GM19455 (cell line): Measurements from ENCODE around the gene ATN1.
A peak's percentile ranks its signal among the peaks of the same experiment; 100 is the strongest.

ENCODE experiments used
- ATAC-seq: cut with Tn5 transposase; IDR thresholded peaks from one replicate; pipeline ENCODE4 v1.9.1; 2021; ENCODE audit not compliant: unreplicated experiment

Gene ATN1

GRCh38 chr12:6956021-6956727 lies 28.4 kb downstream of the ATN1 start:
- ATAC-seq = no peak

GRCh38 chr12:6957151-6957701 lies 29.5 kb downstream of the ATN1 start:
- no peak for ATAC-seq

GRCh38 chr12:6957741-6958608 lies 30.2 kb downstream of the ATN1 start:
- ATAC-seq = no peak

- ATAC-seq = no peak
Measured at GRCh38 chr12:6958609-6959057, 30.9 kb downstream of the ATN1 start.

GRCh38 chr12:6959058-6959804 lies 31.5 kb downstream of the ATN1 start:
- ATAC-seq = peak; percentile 38

GRCh38 chr12:6959805-6960592 lies 32.2 kb downstream of the ATN1 start:
- ATAC-seq = no peak

GRCh38 chr12:6960593-6961277 lies 33.0 kb downstream of the ATN1 start:
- no peak for ATAC-seq

GRCh38 chr12:6961278-6961694 lies 33.5 kb downstream of the ATN1 start:
- ATAC-seq = no peak

GRCh38 chr12:6961695-6962284 lies 34.0 kb downstream of the ATN1 start:
- ATAC-seq = no peak

- ATAC-seq = no peak
Measured at GRCh38 chr12:6962285-6963015, 34.7 kb downstream of the ATN1 start.

- no peak for ATAC-seq
Measured at GRCh38 chr12:6963016-6963731, 35.4 kb downstream of the ATN1 start.

GRCh38 chr12:6963791-6964413 lies 36.1 kb downstream of the ATN1 start:
- ATAC-seq = no peak

GRCh38 chr12:6964605-6965025 lies 36.9 kb downstream of the ATN1 start:
- ATAC-seq = no peak

- ATAC-seq = no peak
Measured at GRCh38 chr12:6965026-6965661, 37.4 kb downstream of the ATN1 start.

- no peak for ATAC-seq
Measured at GRCh38 chr12:6965714-6966113, 38.0 kb downstream of the ATN1 start.

GRCh38 chr12:6966351-6966750 lies 38.6 kb downstream of the ATN1 start:
- no peak for ATAC-seq

GRCh38 chr12:6967651-6968100 lies 39.9 kb downstream of the ATN1 start:
- ATAC-seq = no peak
